ENCODE measurements around the gene BRD7.

The BRD7 gene

DNA sequence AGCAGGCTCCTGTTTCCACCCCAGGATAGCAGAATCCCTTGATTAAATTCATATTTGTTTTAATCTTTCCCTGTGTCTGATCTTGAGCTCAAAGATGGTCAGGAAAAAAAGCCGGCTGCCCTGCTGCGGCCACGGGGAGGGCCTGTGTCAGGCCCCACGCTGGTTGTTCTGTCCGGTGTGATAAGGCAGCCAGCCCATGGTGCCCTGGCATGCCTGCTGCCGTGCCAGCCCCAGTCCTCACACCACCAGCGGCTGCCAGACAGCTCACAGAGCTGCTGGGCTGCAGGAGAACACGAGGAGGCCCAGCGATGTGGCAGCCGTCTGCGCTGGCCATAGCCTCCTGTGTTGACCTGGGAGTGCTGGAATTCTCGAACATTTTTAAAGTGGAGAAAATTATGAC lies 34.7 kb upstream of the BRD7 start (continued):
- TF ChIP-seq ZNF514 (tag by site-specific recombination; IDR thresholded peaks at IDR 0.05): no peak

DNA sequence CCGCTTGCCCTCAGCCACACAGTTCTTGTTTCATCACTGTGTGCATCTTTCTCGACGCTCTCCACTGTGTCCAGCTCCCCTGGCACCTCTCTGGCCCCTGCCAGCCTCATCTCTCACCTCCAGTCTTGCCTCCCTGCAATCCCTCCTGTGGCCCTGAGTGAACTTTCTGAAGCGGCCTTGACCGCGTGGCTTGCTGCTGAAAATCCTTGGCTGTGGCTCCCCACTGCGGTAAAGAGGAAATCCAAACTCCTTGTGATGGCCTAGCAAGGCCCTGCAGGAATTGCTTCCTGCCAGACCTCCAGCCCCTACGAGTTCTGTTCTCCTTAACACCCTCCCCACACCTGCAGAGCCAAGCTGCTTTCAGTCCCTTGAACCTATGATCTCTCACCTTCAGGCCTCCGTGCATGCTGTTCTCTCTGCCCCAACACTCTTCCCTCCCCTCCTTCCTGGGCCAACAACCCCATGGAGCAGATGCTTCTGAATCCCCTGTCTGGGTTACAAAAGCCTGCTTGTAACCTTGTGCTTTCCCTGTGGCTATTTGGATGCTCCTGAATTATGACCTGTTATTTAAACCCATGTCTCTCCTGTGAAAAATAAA lies 33.6 kb upstream of the BRD7 start:
- TF ChIP-seq ZNF394 (tag by site-specific recombination; IDR thresholded peaks at IDR 0.05; ENCODE audit: borderline replicate concordance): no peak
- no peak for TF ChIP-seq ZBTB17 (tag by site-specific recombination; IDR thresholded peaks at IDR 0.05)
- no peak for TF ChIP-seq GLI2 (tag by site-specific recombination; IDR thresholded peaks at IDR 0.05; ENCODE audit: borderline replicate concordance, low read depth)
- TF ChIP-seq KLF10 (tag by site-specific recombination; IDR thresholded peaks at IDR 0.05): no peak
- TF ChIP-seq BCL11B (tag by site-specific recombination; IDR thresholded peaks at IDR 0.05; ENCODE audit: low read depth): no peak
- no peak for TF ChIP-seq ZNF174 (tag by site-specific recombination; IDR thresholded peaks at IDR 0.05)
- no peak for TF ChIP-seq ZNF600 (tag by site-specific recombination; IDR thresholded peaks at IDR 0.05)
- TF ChIP-seq, protein P1, sequence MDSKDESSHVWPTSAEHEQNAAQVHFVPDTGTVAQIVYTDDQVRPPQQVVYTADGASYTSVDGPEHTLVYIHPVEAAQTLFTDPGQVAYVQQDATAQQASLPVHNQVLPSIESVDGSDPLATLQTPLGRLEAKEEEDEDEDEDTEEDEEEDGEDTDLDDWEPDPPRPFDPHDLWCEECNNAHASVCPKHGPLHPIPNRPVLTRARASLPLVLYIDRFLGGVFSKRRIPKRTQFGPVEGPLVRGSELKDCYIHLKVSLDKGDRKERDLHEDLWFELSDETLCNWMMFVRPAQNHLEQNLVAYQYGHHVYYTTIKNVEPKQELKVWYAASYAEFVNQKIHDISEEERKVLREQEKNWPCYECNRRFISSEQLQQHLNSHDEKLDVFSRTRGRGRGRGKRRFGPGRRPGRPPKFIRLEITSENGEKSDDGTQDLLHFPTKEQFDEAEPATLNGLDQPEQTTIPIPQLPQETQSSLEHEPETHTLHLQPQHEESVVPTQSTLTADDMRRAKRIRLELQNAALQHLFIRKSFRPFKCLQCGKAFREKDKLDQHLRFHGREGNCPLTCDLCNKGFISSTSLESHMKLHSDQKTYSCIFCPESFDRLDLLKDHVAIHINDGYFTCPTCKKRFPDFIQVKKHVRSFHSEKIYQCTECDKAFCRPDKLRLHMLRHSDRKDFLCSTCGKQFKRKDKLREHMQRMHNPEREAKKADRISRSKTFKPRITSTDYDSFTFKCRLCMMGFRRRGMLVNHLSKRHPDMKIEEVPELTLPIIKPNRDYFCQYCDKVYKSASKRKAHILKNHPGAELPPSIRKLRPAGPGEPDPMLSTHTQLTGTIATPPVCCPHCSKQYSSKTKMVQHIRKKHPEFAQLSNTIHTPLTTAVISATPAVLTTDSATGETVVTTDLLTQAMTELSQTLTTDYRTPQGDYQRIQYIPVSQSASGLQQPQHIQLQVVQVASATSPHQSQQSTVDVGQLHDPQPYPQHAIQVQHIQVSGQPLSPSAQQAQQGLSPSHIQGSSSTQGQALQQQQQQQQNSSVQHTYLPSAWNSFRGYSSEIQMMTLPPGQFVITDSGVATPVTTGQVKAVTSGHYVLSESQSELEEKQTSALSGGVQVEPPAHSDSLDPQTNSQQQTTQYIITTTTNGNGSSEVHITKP (tag by site-specific recombination; IDR thresholded peaks at IDR 0.05): no peak
- TF ChIP-seq ZSCAN23 (tag by site-specific recombination; IDR thresholded peaks at IDR 0.05): no peak
- no peak for TF ChIP-seq IKZF3 (tag by site-specific recombination; IDR thresholded peaks at IDR 0.05)
- no peak for TF ChIP-seq ZNF837 (tag by site-specific recombination; IDR thresholded peaks at IDR 0.05)
- no peak for TF ChIP-seq ZNF596 (tag by site-specific recombination; IDR thresholded peaks at IDR 0.05)
- TF ChIP-seq ZNF138 (tag by site-specific recombination; IDR thresholded peaks at IDR 0.05; ENCODE audit: borderline replicate concordance): no peak
- POLR2A ChIA-PET: no interaction called here
- CTCF ChIA-PET: no interaction called here

DNA sequence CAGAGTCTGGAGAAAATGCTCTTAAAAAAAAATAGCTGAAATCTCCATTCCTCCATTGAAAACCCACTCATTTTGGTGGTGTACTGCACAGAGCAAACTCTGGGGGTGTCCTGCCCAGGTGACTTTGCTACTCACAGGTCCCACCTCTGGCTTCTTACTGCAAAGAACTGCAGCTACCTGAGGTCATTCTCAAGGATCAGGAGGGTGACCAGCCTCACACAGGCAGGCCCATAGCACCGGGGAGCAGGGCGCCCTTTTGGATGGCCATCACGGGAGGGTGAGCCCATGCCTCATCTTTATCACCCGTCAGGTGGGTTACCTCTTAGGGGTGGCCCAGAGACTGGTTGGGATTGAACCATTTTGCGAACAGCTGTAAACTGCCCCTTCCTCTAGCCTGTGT lies 32.6 kb upstream of the BRD7 start:
- CTCF ChIA-PET: interaction anchor here (0.7 kb wide), 1 partner anchor 47 kb away, joined by 4 read pairs; no protein-coding TSS in a partner anchor
- Histone ChIP-seq H3K9me3 (ENCODE audit: control insufficient read depth, insufficient read depth, low read depth, low read length) (no peaks in the 10 kb centered on the region), H3K4me1 (ENCODE audit: control insufficient read depth, insufficient read depth, low read length) (no peaks in the 10 kb centered on the region), H3K27ac (ENCODE audit: extremely low read depth, low read depth, low read length) (no peak overlapping the region), H3K36me3 (ENCODE audit: control insufficient read depth in 2 of 2, insufficient read depth in 1 of 2, low read length in 2 of 2) (no peaks in the 10 kb centered on the region), H3K4me3 (ENCODE audit: low read depth, low read length) (no peak overlapping the region)
- POLR2A ChIA-PET: no interaction called here
- TF ChIP-seq ZBTB20 (tag by site-specific recombination; IDR thresholded peaks at IDR 0.05) (no peak), PRDM1 (tag by site-specific recombination; IDR thresholded peaks at IDR 0.05) (no peak), ZNF426 (tag by site-specific recombination; IDR thresholded peaks at IDR 0.05) (no peak), SCRT2 (tag by site-specific recombination; IDR thresholded peaks at IDR 0.05) (no peak), ZFHX2 (tag by site-specific recombination; conservative IDR thresholded peaks at IDR 0.05) (no peak), ZNF394 (tag by site-specific recombination; IDR thresholded peaks at IDR 0.05; ENCODE audit: borderline replicate concordance) (no peak), ZNF223 (tag by site-specific recombination; IDR thresholded peaks at IDR 0.05) (no peak), ZNF776 (tag by site-specific recombination; IDR thresholded peaks at IDR 0.05; ENCODE audit: borderline replicate concordance) (no peak), ZNF335 (tag by site-specific recombination; conservative IDR thresholded peaks at IDR 0.05) (no peak), ZNF132 (tag by site-specific recombination; IDR thresholded peaks at IDR 0.05; ENCODE audit: borderline replicate concordance) (no peak), MEIS1 (CRISPR knock-in tag; IDR thresholded peaks at IDR 0.05; ENCODE audit: borderline replicate concordance) (no peak)
- TF ChIP-seq, protein P2, sequence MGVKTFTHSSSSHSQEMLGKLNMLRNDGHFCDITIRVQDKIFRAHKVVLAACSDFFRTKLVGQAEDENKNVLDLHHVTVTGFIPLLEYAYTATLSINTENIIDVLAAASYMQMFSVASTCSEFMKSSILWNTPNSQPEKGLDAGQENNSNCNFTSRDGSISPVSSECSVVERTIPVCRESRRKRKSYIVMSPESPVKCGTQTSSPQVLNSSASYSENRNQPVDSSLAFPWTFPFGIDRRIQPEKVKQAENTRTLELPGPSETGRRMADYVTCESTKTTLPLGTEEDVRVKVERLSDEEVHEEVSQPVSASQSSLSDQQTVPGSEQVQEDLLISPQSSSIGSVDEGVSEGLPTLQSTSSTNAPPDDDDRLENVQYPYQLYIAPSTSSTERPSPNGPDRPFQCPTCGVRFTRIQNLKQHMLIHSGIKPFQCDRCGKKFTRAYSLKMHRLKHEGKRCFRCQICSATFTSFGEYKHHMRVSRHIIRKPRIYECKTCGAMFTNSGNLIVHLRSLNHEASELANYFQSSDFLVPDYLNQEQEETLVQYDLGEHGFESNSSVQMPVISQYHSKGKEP (tag by site-specific recombination; IDR thresholded peaks at IDR 0.05): no peak
- TF ChIP-seq, protein P3, sequence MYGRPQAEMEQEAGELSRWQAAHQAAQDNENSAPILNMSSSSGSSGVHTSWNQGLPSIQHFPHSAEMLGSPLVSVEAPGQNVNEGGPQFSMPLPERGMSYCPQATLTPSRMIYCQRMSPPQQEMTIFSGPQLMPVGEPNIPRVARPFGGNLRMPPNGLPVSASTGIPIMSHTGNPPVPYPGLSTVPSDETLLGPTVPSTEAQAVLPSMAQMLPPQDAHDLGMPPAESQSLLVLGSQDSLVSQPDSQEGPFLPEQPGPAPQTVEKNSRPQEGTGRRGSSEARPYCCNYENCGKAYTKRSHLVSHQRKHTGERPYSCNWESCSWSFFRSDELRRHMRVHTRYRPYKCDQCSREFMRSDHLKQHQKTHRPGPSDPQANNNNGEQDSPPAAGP (tag by site-specific recombination; IDR thresholded peaks at IDR 0.05): no peak
- TF ChIP-seq, protein P4, sequence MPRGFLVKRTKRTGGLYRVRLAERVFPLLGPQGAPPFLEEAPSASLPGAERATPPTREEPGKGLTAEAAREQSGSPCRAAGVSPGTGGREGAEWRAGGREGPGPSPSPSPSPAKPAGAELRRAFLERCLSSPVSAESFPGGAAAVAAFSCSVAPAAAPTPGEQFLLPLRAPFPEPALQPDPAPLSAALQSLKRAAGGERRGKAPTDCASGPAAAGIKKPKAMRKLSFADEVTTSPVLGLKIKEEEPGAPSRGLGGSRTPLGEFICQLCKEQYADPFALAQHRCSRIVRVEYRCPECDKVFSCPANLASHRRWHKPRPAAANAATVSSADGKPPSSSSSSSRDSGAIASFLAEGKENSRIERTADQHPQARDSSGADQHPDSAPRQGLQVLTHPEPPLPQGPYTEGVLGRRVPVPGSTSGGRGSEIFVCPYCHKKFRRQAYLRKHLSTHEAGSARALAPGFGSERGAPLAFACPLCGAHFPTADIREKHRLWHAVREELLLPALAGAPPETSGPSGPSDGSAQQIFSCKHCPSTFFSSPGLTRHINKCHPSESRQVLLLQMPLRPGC (tag by site-specific recombination; IDR thresholded peaks at IDR 0.05): no peak

More for the DNA sequence above, 33.6 kb upstream of the BRD7 start:
- no peaks in the 10 kb centered on the region for H3K4me1 ChIP-seq (ENCODE audit: control insufficient read depth, insufficient read depth, low read length)
- H3K4me3 ChIP-seq (ENCODE audit: low read depth, low read length): no peak overlapping the region
- no peaks in the 10 kb centered on the region for H3K9me3 ChIP-seq (ENCODE audit: control insufficient read depth, insufficient read depth, low read depth, low read length)
- H3K36me3 ChIP-seq (ENCODE audit: control insufficient read depth in 2 of 2, insufficient read depth in 1 of 2, low read length in 2 of 2): no peaks in the 10 kb centered on the region
- H3K27ac ChIP-seq (ENCODE audit: extremely low read depth, low read depth, low read length): no peak overlapping the region

Data from HEK293 (cell line).